NCI-H1092 (cell line): ENCODE results near the gene ZNF428.
"Not testable (repeated sequence)": the region's sequence is repeated elsewhere in the genome, so short reads cannot be mapped to it uniquely, and the experiment has no call there.

Experiments
- DNase-seq: peaks from one replicate; lab custom pipeline; 2025; lab: John Stamatoyannopoulos, UW

Gene ZNF428

DNA sequence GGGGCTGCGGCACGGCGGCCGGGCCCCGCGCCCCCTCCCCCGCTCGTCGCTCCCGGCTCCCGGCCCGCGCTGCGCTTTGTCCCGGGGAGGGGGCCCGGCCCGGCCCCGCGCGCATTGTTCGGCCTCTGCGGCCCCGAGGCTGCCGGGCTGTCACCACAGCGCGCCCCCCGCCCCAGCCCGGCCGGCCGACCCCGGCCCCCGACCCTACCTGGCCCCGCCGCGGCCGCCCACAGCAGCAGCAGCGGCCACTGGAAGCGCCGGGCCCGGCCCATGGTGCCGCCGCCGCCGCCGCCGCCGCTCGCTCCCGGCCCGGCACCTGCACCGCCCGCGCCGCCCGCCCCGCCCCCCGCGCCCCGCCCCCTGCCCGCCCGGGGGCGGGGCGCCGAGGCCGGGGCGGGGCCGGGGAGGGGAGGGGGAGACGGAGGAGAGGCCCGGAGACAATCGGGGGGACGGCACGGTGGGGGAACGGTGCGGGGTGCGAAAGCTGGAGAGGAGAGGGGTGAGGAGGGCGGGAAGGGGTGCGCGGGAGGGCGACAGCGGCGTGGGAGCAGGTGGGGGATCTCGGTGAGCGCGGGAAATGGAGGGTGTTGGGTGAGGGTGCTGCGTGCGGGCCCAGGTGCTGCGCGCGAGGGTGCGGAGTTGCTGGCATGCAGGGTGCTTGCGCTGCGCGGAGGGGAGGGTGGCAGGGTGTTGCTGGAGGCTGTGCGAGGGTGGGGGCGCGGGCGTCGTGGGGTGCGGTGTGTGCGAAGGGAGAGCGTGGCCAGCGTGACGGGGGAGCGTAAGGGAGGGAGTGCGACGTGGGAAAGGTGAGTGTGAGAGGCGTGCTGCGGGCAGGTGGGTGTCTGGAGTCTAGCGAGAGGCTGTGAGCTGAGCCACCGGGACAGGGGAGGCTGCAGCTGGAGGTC lies 20.3 kb upstream of the ZNF428 start, which contains the start of gene CADM4:
Gene CADM4 (minus strand): TSS at position 332 of the 905 bp plus-strand sequence. CDS start 60 bp downstream, at position 272.
- no peak for DNase-seq

DNA sequence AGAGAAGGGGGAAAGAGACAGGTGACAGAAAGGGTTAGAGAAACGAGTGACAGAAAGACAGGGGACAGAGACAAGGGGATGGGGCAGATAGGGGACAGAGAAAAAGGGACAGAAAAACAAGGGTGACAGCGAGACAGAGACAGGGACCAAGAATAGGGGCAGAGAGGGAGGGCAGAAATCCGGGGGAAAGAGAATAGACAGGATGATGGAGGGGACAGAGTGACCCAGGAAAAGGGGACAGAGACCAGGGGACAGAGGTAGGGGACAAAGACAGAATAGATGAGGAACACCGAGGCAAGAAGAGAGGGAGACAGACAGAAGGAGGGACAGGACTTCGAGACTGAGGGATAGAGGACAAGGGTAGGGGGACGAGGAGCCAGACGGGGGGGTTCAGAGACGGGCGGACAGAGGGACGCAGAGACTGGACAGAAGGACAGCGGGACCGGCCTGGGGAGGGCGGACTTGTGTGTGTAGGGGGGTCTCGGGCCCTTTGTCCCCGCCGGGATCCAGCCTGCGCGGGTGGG lies 19.6 kb upstream of the ZNF428 start:
- no peak for DNase-seq

DNA sequence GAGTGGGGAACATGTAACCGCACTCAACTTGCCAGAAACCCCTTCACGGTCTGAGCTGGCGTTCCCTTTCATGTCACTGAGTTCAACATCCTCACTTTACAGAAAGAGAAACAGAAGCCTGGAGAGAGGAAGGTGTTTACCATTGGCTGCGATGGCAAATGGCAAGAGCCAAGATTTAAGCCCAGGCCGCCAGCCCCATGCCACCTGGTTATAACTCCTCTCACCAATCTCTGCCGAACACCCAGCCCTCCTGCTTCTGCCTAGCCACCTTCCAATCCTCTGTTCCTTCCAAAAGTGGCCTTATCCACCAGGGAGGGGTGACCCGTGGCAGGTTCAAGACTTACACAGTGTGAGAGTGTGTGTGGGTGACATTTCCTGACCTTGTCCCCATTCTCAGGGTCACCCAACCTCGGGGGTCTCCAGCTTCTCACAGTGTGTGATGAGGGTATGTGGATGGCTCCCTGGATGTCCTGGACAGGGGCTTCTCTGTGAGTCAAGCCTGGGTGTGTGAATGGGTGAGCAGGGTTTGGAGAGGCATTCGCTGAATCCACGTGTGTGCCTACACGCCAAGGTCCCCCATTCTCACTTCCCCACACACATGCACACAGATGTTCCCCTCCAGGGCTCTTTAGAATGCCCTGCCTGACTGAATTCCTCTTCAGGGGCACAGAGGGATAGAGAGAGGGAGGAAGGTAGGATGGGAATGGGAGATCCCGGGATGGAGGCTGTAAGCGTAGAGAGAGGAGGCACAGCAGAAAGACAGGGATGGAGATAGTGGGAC lies 19.0 kb upstream of the ZNF428 start:
- DNase-seq, result no peak

DNA sequence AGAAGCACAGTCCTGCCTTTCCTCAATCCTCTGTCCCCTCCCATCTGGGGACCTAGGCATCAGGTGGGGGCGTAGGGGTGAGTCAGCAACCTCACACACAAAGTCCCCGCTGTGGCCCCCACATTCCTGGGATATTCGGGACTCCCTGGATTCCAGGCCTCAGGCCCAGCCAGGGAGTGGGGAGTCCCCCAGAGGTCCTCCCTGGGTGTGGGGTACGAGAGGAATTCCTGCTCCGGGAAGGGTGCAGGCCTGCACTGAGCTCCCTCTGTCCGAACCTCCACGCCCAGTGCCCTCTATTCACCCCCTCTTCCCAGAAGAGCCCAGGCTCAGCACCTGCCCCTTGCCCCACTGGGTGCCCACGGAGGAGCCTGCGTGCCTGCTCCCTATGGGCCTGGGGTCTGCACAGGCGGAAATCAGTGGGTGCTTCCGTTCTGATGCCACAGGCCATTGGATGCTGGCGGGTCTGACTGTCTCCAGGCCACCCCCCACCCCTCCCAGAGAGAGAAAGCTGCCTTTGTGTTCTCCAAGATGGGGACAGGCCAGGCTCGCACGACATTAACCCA lies 16.8 kb upstream of the ZNF428 start:
- no peak for DNase-seq

DNA sequence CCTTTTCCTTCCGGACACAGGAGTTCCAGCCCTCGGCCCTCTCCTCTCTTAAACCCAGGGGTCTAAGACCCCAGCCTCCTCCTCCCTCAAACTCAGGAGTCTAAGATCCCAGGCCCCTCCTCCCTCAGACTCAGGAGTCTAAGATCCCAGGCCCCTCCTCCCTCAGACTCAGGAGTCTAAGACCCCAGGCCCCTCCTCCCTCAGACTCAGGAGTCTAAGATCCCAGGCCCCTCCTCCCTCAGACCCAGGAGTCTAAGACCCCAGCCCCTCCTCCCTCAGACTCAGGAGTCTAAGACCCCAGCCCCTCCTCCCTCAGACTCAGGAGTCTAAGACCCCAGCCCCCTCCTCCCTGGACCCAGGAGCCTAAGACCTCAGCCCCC lies 16.1 kb upstream of the ZNF428 start:
- not testable (repeated sequence) for DNase-seq

DNA sequence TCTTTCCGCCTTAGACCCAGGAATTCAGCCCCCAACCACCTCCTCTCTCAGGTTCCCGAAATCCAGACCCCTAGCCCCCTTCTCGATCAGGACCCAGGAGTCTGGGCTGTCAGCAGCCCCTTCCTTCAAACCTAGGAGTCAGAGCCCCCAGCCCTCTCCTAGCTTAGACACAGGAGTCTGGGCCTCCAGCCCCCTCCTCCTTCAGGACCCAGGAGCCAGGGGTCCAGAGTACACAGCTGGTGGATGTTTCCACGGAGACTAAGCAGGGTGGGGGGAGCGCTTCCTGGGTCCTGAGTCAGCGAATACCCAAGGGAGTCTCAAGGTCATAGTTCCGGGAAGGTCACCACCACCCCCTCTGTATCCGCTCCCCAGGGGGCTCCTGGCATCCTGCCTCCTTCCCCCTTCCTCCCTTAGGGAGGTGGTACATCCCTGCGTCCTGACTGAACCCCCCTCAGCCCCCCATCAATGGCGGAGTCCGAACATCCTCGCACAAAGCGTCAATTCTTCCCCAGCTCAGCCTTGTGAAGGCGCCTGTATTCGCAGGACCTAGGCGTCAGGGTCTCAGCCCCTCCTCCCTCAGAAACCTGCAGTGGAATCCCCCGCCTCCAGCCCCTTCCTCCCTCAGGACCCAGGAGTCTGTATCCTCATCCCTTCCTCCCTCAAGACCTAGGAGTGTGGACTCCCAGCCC lies 15.6 kb upstream of the ZNF428 start:
- no peak for DNase-seq

DNA sequence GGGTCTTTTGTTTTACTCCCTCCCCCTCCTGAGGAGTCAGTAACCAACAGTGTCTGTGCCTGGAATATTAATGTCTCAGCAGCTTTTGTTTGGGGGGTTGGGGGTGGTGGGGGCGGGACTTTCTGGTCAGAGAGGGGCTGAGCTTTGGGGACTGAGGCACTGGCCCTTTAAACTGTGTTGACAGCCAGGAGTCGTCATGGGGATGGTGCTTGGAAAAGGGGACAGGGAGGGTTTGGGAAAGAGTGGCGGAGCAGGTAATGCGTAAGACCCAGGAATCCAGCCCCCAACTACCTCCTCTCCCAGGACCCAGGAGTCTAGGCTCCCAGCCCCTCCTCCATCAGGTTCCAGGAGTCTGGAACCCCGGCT lies 15.1 kb upstream of the ZNF428 start:
- DNase-seq, result no peak

DNA sequence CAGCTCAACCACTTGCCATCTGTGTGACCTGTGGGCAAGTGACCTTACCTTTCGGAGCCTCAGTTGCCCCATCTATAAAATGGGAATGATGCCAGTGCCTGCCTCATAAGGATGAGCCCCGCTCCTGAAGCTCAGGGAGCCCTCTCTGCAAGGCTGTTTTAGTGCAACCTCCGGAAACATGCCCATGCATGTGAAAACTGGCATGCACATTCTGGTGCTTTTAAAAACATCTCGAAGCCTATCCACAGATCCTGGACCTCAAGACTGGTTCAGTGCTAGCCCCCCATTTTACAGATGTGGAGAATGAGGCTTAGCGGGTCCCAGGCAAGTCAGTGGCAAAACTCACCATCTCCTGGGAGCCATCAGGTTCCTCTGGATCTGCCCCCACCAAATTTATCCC lies 14.6 kb upstream of the ZNF428 start:
- DNase-seq, result no peak

DNA sequence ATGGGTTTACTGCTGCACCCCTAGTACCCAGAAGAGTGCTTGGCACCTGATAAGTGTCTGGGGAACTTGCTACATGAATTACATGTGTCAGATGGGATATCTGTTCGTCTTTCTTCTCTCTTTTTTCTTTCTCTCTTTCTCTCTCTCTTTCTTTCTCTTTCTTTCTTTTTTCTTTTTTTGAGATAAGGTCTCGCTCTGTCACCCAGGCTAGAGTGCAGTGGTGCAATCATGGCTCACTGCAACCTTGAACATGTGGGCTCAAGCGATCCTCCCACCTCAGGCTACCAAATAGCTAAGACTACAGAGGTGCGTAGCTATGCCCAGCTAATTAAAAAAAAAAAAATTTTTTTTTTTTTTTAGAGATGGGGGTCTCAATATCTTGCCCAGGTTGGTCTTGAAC lies 14.1 kb upstream of the ZNF428 start:
- DNase-seq, result no peak

DNA sequence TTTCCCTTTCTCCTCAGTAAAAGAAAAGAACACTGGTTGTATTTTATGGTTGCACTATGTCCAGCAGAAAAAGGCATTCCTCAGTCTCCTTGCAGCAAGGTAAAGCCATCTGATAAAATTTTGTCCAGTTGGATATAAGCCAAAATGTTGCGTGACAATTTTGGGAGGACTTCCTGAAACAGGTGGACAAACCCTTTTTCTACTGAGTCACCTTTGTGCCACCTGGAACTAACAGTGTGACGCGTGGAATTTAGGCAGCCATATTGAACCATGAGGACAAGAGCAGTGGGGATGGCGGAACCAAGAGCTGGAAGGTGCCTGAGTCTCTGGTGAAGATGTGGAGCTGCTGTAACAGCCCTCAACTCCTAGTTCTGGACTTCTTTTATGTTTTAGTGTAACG lies 12.1 kb upstream of the ZNF428 start:
- DNase-seq, result no peak

DNA sequence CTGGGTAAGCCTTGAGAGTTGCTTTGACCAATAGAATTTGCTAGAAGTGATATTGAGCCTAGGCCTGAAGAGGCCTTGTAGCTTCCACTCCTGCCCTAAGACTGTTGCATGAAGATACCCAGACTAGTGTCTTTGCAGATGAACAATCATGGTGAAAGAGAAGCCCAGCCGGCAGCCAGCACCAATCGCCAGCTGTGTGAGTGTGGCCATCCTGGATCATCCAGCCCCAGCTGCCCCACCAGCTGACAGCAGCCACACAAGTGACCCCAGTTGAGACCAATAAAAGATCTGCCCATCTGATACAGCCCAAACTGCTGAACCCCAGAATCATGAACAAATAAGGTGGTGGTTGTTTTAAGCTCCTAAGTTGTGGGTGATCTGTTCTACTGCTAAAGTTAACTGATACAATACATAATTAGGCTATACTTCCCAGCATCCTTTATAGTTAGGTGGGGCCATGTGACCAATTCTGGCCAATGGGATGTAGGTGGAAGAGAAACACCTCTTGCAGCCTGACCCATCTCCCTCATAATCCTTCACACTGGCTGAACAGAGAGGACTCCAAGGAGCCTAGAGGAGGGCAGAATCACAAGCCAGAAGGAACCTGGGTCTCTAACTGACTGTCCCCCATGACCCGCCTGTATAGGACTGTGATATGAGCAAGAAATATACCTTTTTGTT lies 9.4 kb upstream of the ZNF428 start:
- no peak for DNase-seq

DNA sequence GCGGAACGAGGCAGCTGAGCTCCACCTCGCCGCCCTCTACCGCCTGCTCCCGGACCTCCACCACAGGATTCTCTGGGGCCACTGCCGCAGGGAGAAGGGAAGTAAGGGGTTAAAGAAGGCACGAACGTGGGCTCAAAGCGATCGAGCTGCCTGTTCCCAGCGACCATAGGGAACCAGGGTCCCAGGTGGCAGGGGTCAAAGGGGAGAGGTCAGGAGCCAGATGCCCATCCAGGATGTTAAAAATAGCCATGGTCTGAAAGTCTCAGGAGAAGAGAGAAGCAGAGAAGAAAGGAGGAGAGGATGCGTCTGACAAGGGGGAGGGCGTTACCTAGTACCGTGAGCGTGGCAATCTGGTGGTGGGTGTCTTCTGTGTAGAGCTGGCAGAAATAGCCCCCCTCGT lies 7.4 kb upstream of the ZNF428 start:
- DNase-seq, result no peak

DNA sequence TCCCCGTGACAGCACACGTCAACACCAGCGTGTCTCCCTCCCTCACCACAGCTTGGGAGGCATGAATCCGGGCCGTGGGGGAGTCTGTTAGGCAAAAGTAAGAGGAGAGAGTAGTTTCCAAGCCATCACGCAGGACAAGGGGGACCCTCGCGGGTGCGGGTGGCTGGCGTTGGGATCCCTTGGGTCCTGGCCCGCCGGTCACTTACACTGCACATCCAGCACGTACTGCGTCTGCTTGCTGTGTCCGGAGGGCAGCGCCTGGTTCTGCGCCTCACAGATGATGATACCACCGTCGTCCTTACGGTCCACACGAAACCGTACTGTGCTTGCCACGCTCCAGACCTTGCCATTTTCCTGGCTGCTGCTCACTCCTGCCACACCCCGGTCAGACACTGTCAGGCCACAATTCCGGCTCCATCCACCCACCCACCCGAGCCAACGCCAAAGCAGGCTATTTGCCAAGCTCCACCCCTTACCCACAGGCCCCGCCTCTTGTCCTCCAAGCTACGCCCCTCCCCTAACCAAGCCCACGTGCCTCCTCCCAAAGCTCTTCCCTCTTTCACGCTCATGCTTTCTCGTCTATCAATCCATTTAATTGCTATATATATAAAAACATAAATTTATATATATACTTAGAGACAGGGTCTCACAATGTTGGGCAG lies 6.6 kb upstream of the ZNF428 start:
- DNase-seq, result no peak

DNA sequence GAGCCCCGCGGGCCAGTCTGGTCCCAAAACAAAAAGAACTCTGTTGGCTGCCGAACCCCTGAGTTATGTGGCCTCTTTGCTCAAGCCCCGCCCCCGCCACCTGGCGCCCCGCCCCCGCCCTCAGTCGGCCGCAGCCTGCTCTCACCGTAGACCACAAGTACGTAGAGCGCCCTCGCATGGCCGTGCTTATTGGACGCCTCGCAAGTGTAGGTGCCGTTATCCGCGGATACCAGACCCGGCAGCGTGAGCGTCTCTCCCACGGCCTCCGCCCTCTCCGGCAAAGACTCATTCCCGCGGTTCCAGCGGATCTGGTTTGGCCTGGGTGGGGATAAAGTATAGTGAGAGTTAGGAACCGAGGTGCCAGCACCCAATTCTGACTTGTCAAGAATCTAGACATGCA lies 5.5 kb upstream of the ZNF428 start:
- no peak for DNase-seq

DNA sequence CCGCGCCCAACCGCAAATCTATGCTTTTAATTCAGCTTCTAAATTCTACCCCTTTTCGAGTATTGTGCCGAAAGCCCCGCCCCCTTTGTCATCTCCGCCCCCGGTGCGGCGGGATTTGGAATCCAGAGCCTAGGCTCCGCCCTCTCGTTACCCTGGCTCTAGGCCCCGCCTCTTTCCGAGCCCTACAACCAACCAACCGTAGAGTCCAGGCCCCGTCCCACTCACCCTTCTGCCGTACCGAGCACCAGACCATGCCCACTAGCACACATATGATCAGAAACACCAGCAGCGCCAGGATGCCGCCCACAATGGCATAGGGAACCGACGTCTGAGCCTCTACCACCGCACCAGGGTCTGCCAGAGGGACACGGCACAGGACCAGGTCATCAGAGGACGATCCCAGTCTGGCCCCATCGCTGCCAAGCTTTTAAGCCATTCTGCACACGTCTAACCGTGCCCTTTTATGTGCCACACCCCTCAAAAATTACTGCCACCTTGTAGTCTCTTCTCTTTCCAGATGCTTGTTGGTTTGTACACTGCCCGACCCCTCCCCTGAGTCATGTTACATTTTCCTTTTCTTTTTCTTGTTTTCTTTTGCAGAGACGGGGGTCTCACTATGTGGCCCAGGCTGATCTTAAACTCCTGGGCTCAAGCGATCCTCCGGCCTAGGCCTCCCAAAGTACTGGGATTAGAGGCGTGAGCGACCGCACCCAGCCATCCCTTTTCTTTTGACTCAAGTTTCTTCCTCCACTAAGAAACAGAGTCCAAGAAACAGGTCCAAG lies 4.7 kb upstream of the ZNF428 start:
- DNase-seq, result no peak

DNA sequence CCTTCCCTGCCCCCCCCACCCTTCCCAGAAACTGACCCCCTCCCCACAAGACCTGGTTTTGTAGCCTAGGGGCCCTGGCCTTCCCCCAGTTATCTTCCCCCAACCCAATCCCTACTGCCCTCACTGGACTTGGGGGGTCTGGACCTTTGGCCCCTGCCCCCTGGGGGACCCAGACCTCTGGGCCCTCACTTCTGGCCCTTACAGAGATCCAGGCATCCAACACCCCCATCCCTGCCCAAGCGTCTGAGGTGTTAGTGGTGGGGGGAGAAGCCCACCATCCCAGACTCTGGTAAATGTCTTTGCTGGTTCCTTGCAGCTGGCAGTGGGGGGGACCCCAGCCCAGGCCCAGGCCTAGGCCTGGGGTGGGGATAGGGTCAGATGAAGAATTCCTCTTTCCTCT lies 3.5 kb upstream of the ZNF428 start:
- no peak for DNase-seq

DNA sequence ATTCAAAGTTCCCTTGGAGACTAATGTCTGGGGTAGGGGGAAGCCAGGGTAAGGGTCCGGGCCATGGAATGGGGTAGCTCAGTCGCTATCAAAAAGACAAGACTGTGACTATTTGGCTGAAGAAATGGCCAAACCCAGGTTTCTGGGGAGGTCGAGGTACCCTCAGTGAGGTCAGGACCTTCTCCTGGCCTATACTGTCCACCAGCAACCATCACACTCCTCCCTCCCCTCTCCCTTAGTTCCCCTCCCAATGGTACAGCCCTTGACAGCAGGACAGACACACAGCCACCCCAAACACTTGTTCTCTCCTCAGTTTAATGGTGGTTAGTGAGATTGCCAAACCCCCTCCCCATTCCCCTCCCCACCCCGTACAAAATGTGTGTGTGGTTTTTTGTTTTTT lies 2.6 kb upstream of the ZNF428 start:
- no peak for DNase-seq

DNA sequence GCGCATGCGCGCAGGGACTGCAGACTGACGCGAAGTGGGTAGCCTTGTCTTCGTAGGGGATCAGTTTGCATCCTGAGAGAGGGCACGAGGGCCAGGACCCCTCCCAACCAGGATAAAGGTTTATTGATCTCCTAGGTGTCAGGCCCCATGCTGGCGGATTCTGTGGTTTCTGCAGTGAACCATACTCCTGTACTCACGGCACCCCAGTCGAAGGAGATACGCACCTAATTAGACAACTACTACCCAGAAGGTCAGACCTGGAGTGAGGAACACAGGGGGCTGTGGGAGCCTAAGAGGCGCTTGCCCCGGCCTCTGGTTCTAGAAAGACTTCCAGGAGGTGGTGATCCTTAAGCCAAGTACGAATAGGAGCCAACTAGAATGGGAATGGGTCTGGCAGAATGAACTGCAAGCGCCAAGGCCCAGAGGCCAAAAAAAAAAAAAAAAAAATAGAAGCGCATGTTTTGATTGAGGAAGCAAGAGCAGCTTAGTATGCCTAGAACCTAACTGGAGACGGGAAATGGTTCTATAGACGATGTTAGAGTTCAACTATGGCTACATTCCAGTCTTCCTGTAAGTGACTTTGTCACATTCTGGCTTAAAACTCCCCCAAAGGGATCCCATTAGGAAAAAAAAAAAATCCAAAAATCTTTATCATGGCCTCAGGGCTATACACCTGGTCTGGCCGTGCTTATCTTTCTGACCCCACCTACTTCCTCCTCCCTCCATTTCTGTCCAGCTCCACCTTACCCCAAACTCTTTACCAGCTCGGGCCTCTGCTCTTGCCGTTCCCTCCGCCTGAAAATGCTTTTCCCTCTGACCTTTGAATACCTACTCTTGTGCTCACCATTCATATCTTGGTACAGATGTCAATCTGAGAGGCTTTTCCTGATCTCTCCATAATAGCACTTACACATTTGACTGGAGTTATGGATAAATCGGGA lies 902 bp upstream of the ZNF428 start:
- no peak for DNase-seq

DNA sequence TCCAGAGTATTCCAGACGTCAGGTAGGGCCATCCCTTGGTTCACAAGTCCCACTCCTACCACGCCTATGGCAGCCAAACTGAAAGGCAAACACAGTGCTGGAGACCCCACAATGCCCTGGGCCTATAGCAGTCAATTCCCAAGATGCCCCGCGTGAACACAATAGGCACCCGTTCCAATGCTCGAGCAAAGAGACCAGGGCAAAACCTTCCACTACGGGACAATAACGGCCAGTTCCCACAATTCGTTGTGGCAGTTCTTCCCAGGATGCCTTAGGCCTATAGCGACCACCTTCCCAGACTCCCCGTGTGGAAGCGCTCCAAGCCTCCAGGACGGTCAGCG lies 538 bp downstream of the ZNF428 start:
- peak; percentile 39 for DNase-seq
